Gastrocnemius medialis (tissue), 4 donors: ENCODE data around the gene DHRS3. TPM values are rescaled to one million over a fixed set of nuclear protein-coding genes. Genes with fewer than 3 reads are reported as not detected.

Experiments used
- ATAC-seq, 2 donors: fragments of 150-250 bp; one replicate each; pipeline ENCODE4 v1.9.1; 2016
- DNase-seq, 2 donors: peaks; one replicate each; pipeline ENCODE4 v3.0.0-alpha.2; 2019
- H3K27ac ChIP-seq, 4 donors: fragments of 200-600 bp; sonication (generic); 1 replicate in 1 of 4; 2 replicates in 3 of 4; pipeline ENCODE4 v1.5.1; 2016 to 2018; ENCODE audit warnings: mild to moderate bottlenecking in 2 of 4, moderate library complexity in 1 of 4
- H3K27me3 ChIP-seq, 3 donors: fragments of 200-600 bp; sonication (generic) in 2 of 3; 1 replicate in 1 of 3; 2 replicates in 2 of 3; pipeline versions ENCODE4 v1.5.1 to v1.6.0; 2016 to 2019; ENCODE audit warnings: mild to moderate bottlenecking in 1 of 3, moderate library complexity in 1 of 3
- H3K36me3 ChIP-seq, 2 donors: fragments of 200-600 bp; sonication (generic) in 1 of 2; one replicate each; pipeline ENCODE4 v1.5.1; 2017 to 2018
- H3K4me1 ChIP-seq, 2 donors: fragments of 200-600 bp; sonication (generic) in 1 of 2; one replicate each; pipeline ENCODE4 v1.5.1; 2016 to 2017; ENCODE audit warnings: mild to moderate bottlenecking in 2 of 2
- H3K4me3 ChIP-seq, 4 donors: fragments of 200-600 bp; sonication (generic) in 3 of 4; 1 replicate in 1 of 4; 2 replicates in 3 of 4; pipeline ENCODE4 v1.5.1; 2016 to 2019; ENCODE audit warnings: mild to moderate bottlenecking in 2 of 4
- H3K9me3 ChIP-seq, 3 donors: fragments of 200-600 bp; sonication (generic) in 2 of 3; 1 replicate in 1 of 3; 2 replicates in 2 of 3; pipeline ENCODE4 v1.5.1; 2016 to 2019
- POLR2A ChIP-seq, 2 donors: fragments of 450-650 bp; IDR thresholded peaks; one replicate each; pipeline ENCODE4 v1.6.1; 2017; ENCODE audit warnings: antibody characterized with exemption in 2 of 2, mild to moderate bottlenecking in 2 of 2, moderate library complexity in 2 of 2
- in situ Hi-C, 4 donors: fragments of 200-750 bp; cut with MboI; loops; one replicate each; pipeline versions ENCODE4 v1.15.0 to v1.8.0; 2017; ENCODE audit warnings: low sequenced_read_pairs in 4 of 4
- intact Hi-C: fragments of 100-400 bp; cut with DNase I; formaldehyde crosslinking; loops from one replicate; pipeline ENCODE4 v1.15.1; 2023; ENCODE audit warnings: low total_unique reads
- total RNA-seq, 4 donors: library from RNA; depleted of rRNA; stranded (reverse); fragments of >200 nt; gene quantifications; one replicate each; pipeline versions ENCODE4 v1.1.0 to v1.2.3, GENCODE V29; 2016
- TF ChIP-seq, protein P1 (sequence below), 5 experiments: fragments of 450-650 bp in 3 of 5; fragments of 200-600 bp in 2 of 5; sonication (generic) in 2 of 5; IDR thresholded peaks in 4 of 5; conservative IDR thresholded peaks in 1 of 5; 1 replicate in 4 of 5; 2 replicates in 1 of 5; pipeline ENCODE4 v1.5.1; 2016 to 2019; ENCODE audit warnings: antibody characterized with exemption in 5 of 5, mild to moderate bottlenecking in 3 of 5, moderate library complexity in 3 of 5

The DHRS3 gene
- total RNA-seq, 4 donors from 2014 or later = 28.5 to 108 (median 67.0) TPM

DNA sequence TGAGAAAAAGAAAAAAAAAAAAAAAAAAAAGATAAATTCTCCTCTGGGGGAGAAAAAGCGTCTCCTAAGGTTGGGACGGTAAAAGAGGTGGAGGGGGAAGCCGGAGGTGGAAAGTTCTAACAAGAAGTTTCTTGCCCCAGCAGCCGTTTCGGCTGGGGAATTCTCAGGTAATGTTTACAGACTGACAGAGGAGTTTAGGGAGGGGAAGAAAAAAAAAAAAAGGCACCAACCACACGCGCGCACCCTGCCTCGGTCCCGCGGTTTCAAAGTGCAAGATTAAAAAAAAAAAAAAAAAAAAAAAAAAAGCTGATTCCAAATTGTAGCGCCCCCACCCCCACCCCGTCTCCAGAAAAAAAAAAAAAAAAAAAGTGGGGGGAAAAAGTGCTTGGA, 504 bp downstream of the DHRS3 start:
- Histone ChIP-seq H3K36me3 (no peaks in the 10 kb centered on the region), H3K27me3 (no peaks in the 10 kb centered on the region), H3K4me3 (peak overlapping the region; percentile 72 to 90 (median 86)), H3K4me1 (peaks cover 51 to 52% of the 10 kb centered on the region in 2 donors), H3K27ac (peak overlapping the region; percentile 87 to 97 (median 94)), H3K9me3 (no peaks in the 10 kb centered on the region)
- TF ChIP-seq, protein P1, sequence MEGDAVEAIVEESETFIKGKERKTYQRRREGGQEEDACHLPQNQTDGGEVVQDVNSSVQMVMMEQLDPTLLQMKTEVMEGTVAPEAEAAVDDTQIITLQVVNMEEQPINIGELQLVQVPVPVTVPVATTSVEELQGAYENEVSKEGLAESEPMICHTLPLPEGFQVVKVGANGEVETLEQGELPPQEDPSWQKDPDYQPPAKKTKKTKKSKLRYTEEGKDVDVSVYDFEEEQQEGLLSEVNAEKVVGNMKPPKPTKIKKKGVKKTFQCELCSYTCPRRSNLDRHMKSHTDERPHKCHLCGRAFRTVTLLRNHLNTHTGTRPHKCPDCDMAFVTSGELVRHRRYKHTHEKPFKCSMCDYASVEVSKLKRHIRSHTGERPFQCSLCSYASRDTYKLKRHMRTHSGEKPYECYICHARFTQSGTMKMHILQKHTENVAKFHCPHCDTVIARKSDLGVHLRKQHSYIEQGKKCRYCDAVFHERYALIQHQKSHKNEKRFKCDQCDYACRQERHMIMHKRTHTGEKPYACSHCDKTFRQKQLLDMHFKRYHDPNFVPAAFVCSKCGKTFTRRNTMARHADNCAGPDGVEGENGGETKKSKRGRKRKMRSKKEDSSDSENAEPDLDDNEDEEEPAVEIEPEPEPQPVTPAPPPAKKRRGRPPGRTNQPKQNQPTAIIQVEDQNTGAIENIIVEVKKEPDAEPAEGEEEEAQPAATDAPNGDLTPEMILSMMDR (IDR thresholded peaks at IDR 0.05 in 4 of 5, conservative IDR thresholded peaks at IDR 0.05 in 1 of 5) = no peak
- TF ChIP-seq POLR2A (IDR thresholded peaks at IDR 0.05) = no peak
- in situ Hi-C loops = loop anchor here in 2 of 4 donors (5.0 kb wide), 1 partner anchor 210 kb away; no protein-coding TSS in a partner anchor
- intact Hi-C loops = loop anchor here (5.0 kb wide), 1 partner anchor 385 kb away; the partner anchor contains the start of gene VPS13D
- ATAC-seq (peak; percentile 0 to 2), DNase-seq (no peak)

DNA sequence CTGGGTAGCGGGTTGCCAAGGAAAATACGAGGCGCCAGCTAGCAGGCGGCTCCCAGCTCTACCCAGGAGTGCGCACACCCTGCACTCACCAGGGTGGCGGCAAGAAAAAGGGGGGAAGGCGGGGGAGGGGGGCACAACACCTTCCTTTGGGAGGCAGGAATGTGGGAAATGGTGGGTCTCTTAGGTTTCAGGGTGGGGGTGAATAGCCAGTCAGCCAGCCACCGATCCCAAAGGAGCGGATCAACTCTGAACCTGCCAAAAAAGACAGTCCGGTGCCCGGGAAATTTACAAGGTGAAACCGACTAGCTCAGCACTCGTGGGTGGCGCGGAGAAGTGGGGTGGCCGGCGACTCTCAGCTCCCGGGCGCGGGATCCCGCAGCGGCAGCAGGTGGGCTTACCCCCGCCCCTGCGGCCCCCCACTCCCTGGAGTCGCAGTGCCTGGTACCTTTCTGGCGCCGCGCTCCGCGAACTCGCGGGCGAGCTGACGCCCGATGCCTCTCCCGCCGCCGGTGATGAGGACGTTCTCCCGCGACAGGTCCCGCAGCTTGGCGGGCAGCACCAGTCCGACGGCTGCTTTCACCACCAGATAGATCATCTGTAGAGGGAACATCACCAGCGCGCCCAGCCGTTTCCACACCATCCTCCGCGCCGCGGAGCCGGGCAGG, 1.2 kb downstream of the DHRS3 start:
- H3K36me3 ChIP-seq = no peaks in the 10 kb centered on the region
- intact Hi-C loops = loop anchor here (5.0 kb wide), 1 partner anchor 385 kb away; the partner anchor contains the start of gene VPS13D
- ATAC-seq = peak; percentile 15 to 21

GRCh38 chr1:12615865-12616708, 1.9 kb downstream of the DHRS3 start:
- no peaks in the 10 kb centered on the region for H3K27me3 ChIP-seq
- intact Hi-C loops = loop anchor here (5.0 kb wide), 1 partner anchor 384 kb away; the partner anchor contains the start of gene VPS13D
- H3K36me3 ChIP-seq = peaks cover 0 to 1% of the 10 kb centered on the region in 2 donors
- peak overlapping the region; percentile 87 to 97 (median 94) for H3K27ac ChIP-seq
- peak; percentile 51 to 54 for ATAC-seq
- peak; percentile 80 to 88 for DNase-seq
- TF ChIP-seq, protein P1 (IDR thresholded peaks at IDR 0.05 in 4 of 5, conservative IDR thresholded peaks at IDR 0.05 in 1 of 5) = no peak
- TF ChIP-seq POLR2A (IDR thresholded peaks at IDR 0.05) = peak; percentile 50 to 70
- in situ Hi-C loops = loop anchor here in 2 of 4 donors (5.0 kb wide), 1 partner anchor 209 kb away; no protein-coding TSS in a partner anchor
- H3K4me1 ChIP-seq = peaks cover 43 to 49% of the 10 kb centered on the region in 2 donors
- no peaks in the 10 kb centered on the region for H3K9me3 ChIP-seq
- peak overlapping the region; percentile 72 to 90 (median 86) for H3K4me3 ChIP-seq

More for the DNA sequence above, 1.2 kb downstream of the DHRS3 start:
- Histone ChIP-seq H3K27ac (peak overlapping the region; percentile 87 to 97 (median 94)), H3K4me1 (peaks cover 48 to 51% of the 10 kb centered on the region in 2 donors), H3K9me3 (no peaks in the 10 kb centered on the region), H3K4me3 (peak overlapping the region; percentile 72 to 90 (median 86)), H3K27me3 (no peaks in the 10 kb centered on the region)
- in situ Hi-C loops = loop anchor here in 2 of 4 donors (5.0 kb wide), 1 partner anchor 210 kb away; no protein-coding TSS in a partner anchor
- TF ChIP-seq POLR2A (IDR thresholded peaks at IDR 0.05) = peak; percentile 30 to 50
- TF ChIP-seq, protein P1 (IDR thresholded peaks at IDR 0.05 in 4 of 5, conservative IDR thresholded peaks at IDR 0.05 in 1 of 5) = no peak
- DNase-seq = peak in 1 of 2 donors; percentile 75

DNA sequence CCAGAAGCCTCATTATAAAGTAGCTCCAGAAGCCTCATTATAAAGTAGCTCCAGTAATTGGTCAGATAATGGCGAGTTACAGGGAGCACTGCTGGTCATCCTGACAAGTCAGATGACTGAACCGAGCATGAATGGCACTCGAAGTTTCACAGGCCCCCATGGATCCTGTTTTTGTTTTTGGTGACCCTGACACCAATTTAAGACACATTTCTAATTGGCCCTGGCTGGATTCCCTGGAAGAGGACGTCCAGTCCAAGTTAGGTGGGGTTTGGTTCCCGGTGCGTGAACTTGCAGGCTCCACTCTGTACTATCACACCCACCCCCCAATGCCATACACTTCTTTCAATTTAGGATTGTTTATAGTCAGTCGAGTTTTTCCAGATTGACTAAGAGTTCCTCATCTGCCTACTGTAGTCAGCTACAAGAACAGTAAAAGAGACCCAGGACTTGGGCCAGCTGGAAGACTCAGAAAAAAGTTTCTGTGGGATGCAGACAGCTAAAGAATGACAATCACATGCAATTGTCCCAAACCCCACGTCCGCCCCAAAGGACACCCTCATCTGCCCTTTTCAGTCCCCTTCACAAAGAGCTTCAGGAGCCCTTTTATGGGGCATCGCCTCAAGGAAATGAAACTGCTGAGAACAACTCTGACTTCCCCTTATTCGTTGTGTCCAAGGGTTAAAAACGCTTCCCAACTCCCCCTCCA, 2.7 kb downstream of the DHRS3 start:
- intact Hi-C loops = loop anchor here (5.0 kb wide), 1 partner anchor 383 kb away; the partner anchor contains the start of gene VPS13D
- H3K9me3 ChIP-seq = no peaks in the 10 kb centered on the region
- ATAC-seq = no peak

More for the DNA sequence above, 2.7 kb downstream of the DHRS3 start:
- DNase-seq = no peak
- TF ChIP-seq, protein P1 (IDR thresholded peaks at IDR 0.05 in 4 of 5, conservative IDR thresholded peaks at IDR 0.05 in 1 of 5) = no peak
- TF ChIP-seq POLR2A (IDR thresholded peaks at IDR 0.05) = no peak
- Histone ChIP-seq H3K4me1 (peaks cover 42 to 48% of the 10 kb centered on the region in 2 donors), H3K27ac (peak overlapping the region; percentile 87 to 97 (median 94)), H3K4me3 (peak overlapping the region; percentile 72 to 90 (median 86)), H3K27me3 (no peaks in the 10 kb centered on the region), H3K36me3 (peaks cover 0 to 9% of the 10 kb centered on the region in 2 donors)
- in situ Hi-C loops = loop anchor here in 2 of 4 donors (5.0 kb wide), 1 partner anchor 208 kb away; no protein-coding TSS in a partner anchor
